Keratinocyte (primary cell): ENCODE results near the gene SLC35F2. TPM values are rescaled to one million over a fixed set of nuclear protein-coding genes. Genes with fewer than 3 reads are reported as not detected.
"Not testable (repeated sequence)": the region's sequence is repeated elsewhere in the genome, so short reads cannot be mapped to it uniquely, and the experiment has no call there.

Source experiments
- DNase-seq: peaks from one replicate; pipeline ENCODE4 v3.0.0-alpha.2; 2011; ENCODE audit warnings: low read depth, missing footprints, low spot score
- FAIRE-seq: peaks from 2 replicates; lab custom pipeline; 2011; peaks lifted over from hg19 to GRCh38; lab: Jason Lieb, UNC
- H2AFZ ChIP-seq: 2 replicates; pipeline ENCODE4 v1.6.0; 2012; ENCODE audit warnings: low read length, control low read depth, inconsistent platforms; ENCODE audit not compliant: control insufficient read depth
- H3K27ac ChIP-seq: 2 replicates; pipeline ENCODE4 v1.5.1; 2011; ENCODE audit warnings: low read length; ENCODE audit not compliant: control insufficient read depth, insufficient read depth
- H3K27me3 ChIP-seq: 3 replicates; pipeline ENCODE4 v1.6.0; 2011; ENCODE audit warnings: low read length; ENCODE audit not compliant: control insufficient read depth, insufficient read depth; ENCODE audit errors: extremely low read depth
- H3K36me3 ChIP-seq, 2 experiments: 2 replicates in 1 of 2; 3 replicates in 1 of 2; pipeline ENCODE4 v1.5.1; 2011; ENCODE audit warnings: low read length in 2 of 2, mild to moderate bottlenecking in 1 of 2; ENCODE audit not compliant: control insufficient read depth in 2 of 2, insufficient read depth in 2 of 2; ENCODE audit errors: extremely low read depth in 1 of 2
- H3K4me1 ChIP-seq: 3 replicates; pipeline ENCODE4 v1.5.1; 2011; ENCODE audit warnings: low read length; ENCODE audit not compliant: control insufficient read depth, insufficient read depth; ENCODE audit errors: extremely low read depth
- H3K4me2 ChIP-seq: 3 replicates; pipeline ENCODE4 v1.6.0; 2011; ENCODE audit warnings: low read depth, low read length; ENCODE audit not compliant: control insufficient read depth, insufficient read depth; ENCODE audit errors: extremely low read depth
- H3K4me3 ChIP-seq, 3 experiments: fragments of 200-600 bp in 1 of 3; sonication (generic) in 1 of 3; 2 replicates in 2 of 3; 3 replicates in 1 of 3; pipeline ENCODE4 v1.5.1; 2011 to 2016; ENCODE audit warnings: low read length in 3 of 3, mild to moderate bottlenecking in 3 of 3, control low read depth in 2 of 3, inconsistent platforms in 1 of 3, low read depth in 1 of 3, mixed read lengths in 1 of 3, mixed run types in 1 of 3, moderate library complexity in 1 of 3; ENCODE audit not compliant: control insufficient read depth in 2 of 3, insufficient read depth in 2 of 3; ENCODE audit errors: extremely low read depth in 1 of 3
- H3K79me2 ChIP-seq: 2 replicates; pipeline ENCODE4 v1.6.0; 2012; ENCODE audit warnings: low read length; ENCODE audit not compliant: control insufficient read depth, insufficient read depth
- H3K9ac ChIP-seq: 3 replicates; pipeline ENCODE4 v1.6.0; 2011; ENCODE audit warnings: low read length; ENCODE audit not compliant: control insufficient read depth, insufficient read depth; ENCODE audit errors: extremely low read depth
- H3K9me1 ChIP-seq: 3 replicates; pipeline ENCODE4 v1.6.0; 2011; ENCODE audit warnings: low read length; ENCODE audit not compliant: control insufficient read depth, insufficient read depth; ENCODE audit errors: extremely low read depth
- H3K9me3 ChIP-seq: 2 replicates; pipeline ENCODE4 v1.5.1; 2012; ENCODE audit warnings: low read depth, low read length; ENCODE audit not compliant: control insufficient read depth
- H4K20me1 ChIP-seq: 3 replicates; pipeline ENCODE4 v1.6.0; 2011; ENCODE audit warnings: low read length; ENCODE audit not compliant: control insufficient read depth, insufficient read depth; ENCODE audit errors: extremely low read depth
- EZH2 ChIP-seq: IDR thresholded peaks from one replicate; pipeline ENCODE4 v1.6.1; 2012; ENCODE audit warnings: inconsistent platforms, mild to moderate bottlenecking, low read length, moderate library complexity
- dilution Hi-C: fragments of 300-500 bp; cut with MboI; formaldehyde crosslinking; loops from one replicate; pipeline ENCODE4 v1.7.0; 2020; ENCODE audit warnings: low sequenced_read_pairs; ENCODE audit not compliant: extremely low pct_ligation_motif_present
- polyA plus RNA-seq, 5 experiments: library from polyadenylated mRNA; depleted of rRNA in 3 of 5; stranded (reverse) in 3 of 5; stranded (forward) in 1 of 5; unstranded in 1 of 5; fragments of >200 nt; gene quantifications; 1 replicate in 1 of 5; 2 replicates in 3 of 5; 3 replicates in 1 of 5; pipeline versions ENCODE4 v1.2.1 to v1.2.3, GENCODE V29; 2011 to 2012; ENCODE audit warnings: missing spikeins in 2 of 5, low read depth in 1 of 5, low replicate concordance in 1 of 5
- TF ChIP-seq, protein P1 (sequence below), 3 experiments: IDR thresholded peaks in 1 of 3; conservative IDR thresholded peaks in 1 of 3; optimal IDR thresholded peaks in 1 of 3; 2 replicates in 2 of 3; 3 replicates in 1 of 3; pipeline versions ENCODE3 to v1.5.1; 2011; ENCODE audit warnings: low read length in 3 of 3, mild to moderate bottlenecking in 3 of 3, moderate library complexity in 2 of 3, control low read depth in 1 of 3, inconsistent platforms in 1 of 3; ENCODE audit not compliant: insufficient read depth in 2 of 3; ENCODE audit errors: extremely low read depth in 1 of 3

SLC35F2 gene
- polyA plus RNA-seq, 1 donor (not counting 4 experiments of a cell fraction or from before 2014, with no cell fraction given) = 47.2 TPM

GRCh38 chr11:107769189-107769588 lies 89.4 kb downstream of the SLC35F2 start:
- no peak overlapping the region for H3K9ac ChIP-seq
- no peak overlapping the region for H2AFZ ChIP-seq
- dilution Hi-C loops = no loop called here

DNA sequence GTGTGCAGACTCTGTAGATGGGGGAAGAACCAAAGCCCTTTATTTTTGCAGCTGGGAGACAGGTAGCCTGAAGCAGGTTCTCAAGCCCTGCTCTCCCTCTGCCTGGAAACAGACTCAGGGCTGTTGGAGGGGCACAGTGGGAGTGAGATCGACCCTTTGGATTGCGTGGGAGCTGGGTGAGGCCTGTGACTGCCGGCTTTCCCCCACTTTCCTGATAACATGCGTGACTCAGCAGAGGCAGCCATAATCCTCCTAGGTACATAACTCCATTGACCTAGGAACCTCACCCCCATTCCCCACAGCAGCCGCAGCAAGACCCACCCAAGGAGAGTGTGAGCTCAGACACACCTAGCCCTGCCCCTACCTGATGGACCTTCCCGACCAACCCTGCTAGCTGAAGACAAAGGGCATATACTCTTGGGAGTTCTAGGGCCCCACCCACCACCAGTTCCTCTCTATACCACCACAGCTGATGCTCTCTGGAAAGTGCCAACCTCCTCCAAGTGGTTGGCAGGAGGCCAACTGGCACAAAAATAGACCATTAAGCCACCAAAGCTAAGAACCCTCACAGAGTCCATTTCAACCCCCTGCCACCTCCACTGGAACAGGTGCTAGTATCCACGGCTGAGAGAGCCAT lies 99.8 kb downstream of the SLC35F2 start:
- H4K20me1 ChIP-seq, H3K36me3 ChIP-seq, FAIRE-seq, DNase-seq, H3K9ac ChIP-seq, H3K9me3 ChIP-seq, H3K27ac ChIP-seq, H3K4me2 ChIP-seq, H3K9me1 ChIP-seq, H3K4me3 ChIP-seq, H3K79me2 ChIP-seq, H2AFZ ChIP-seq, H3K27me3 ChIP-seq, dilution Hi-C loops, H3K4me1 ChIP-seq: not testable (repeated sequence)

More at GRCh38 chr11:107769189-107769588, 89.4 kb downstream of the SLC35F2 start:
- no peak overlapping the region for H3K4me3 ChIP-seq
- H3K27ac ChIP-seq = no peak overlapping the region
- H3K27me3 ChIP-seq = no peaks in the 10 kb centered on the region
- no peak for TF ChIP-seq EZH2
- TF ChIP-seq, protein P1, sequence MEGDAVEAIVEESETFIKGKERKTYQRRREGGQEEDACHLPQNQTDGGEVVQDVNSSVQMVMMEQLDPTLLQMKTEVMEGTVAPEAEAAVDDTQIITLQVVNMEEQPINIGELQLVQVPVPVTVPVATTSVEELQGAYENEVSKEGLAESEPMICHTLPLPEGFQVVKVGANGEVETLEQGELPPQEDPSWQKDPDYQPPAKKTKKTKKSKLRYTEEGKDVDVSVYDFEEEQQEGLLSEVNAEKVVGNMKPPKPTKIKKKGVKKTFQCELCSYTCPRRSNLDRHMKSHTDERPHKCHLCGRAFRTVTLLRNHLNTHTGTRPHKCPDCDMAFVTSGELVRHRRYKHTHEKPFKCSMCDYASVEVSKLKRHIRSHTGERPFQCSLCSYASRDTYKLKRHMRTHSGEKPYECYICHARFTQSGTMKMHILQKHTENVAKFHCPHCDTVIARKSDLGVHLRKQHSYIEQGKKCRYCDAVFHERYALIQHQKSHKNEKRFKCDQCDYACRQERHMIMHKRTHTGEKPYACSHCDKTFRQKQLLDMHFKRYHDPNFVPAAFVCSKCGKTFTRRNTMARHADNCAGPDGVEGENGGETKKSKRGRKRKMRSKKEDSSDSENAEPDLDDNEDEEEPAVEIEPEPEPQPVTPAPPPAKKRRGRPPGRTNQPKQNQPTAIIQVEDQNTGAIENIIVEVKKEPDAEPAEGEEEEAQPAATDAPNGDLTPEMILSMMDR (optimal IDR thresholded peaks at IDR 0.05 in 1 of 3, IDR thresholded peaks at IDR 0.05 in 1 of 3, conservative IDR thresholded peaks at IDR 0.05 in 1 of 3; ENCODE audit: extremely low read depth in 1 of 3, insufficient read depth in 2 of 3, low read length in 3 of 3) = no peak
- H3K9me1 ChIP-seq = no peaks in the 10 kb centered on the region
- H3K4me2 ChIP-seq = no peak overlapping the region
- no peak for DNase-seq
- H3K4me1 ChIP-seq = no peaks in the 10 kb centered on the region
- no peaks in the 10 kb centered on the region for H3K9me3 ChIP-seq
- peak; percentile 26 for FAIRE-seq
- no peaks in the 10 kb centered on the region for H4K20me1 ChIP-seq
- no peaks in the 10 kb centered on the region for H3K36me3 ChIP-seq
- H3K79me2 ChIP-seq = no peaks in the 10 kb centered on the region

GRCh38 chr11:107757661-107758060 lies 100.9 kb downstream of the SLC35F2 start:
- no peak for DNase-seq
- no peaks in the 10 kb centered on the region for H3K79me2 ChIP-seq
- no peaks in the 10 kb centered on the region for H3K36me3 ChIP-seq
- H4K20me1 ChIP-seq = no peaks in the 10 kb centered on the region
- H3K4me1 ChIP-seq = no peaks in the 10 kb centered on the region
- no peak overlapping the region for H3K4me2 ChIP-seq
- no peak overlapping the region for H3K4me3 ChIP-seq
- dilution Hi-C loops = no loop called here
- no peak for FAIRE-seq
- H3K27me3 ChIP-seq = no peaks in the 10 kb centered on the region
- TF ChIP-seq, protein P1 (optimal IDR thresholded peaks at IDR 0.05 in 1 of 3, IDR thresholded peaks at IDR 0.05 in 1 of 3, conservative IDR thresholded peaks at IDR 0.05 in 1 of 3; ENCODE audit: extremely low read depth in 1 of 3, insufficient read depth in 2 of 3, low read length in 3 of 3) = peak in 2 of 3 experiments; percentile 20 to 27
- no peak for TF ChIP-seq EZH2
- no peak overlapping the region for H3K9ac ChIP-seq
- H3K27ac ChIP-seq = no peak overlapping the region
- H2AFZ ChIP-seq = no peak overlapping the region
- no peaks in the 10 kb centered on the region for H3K9me1 ChIP-seq
- H3K9me3 ChIP-seq = no peaks in the 10 kb centered on the region
